PFSK-1 (cell line): ENCODE data around the gene CEACAM19.

Source experiments
- POLR2AphosphoS5 ChIP-seq: IDR thresholded peaks from 2 replicates; pipeline ENCODE4 v1.6.1; 2012; ENCODE audit warnings: low read depth, mild to moderate bottlenecking, control low read depth, low read length, moderate library complexity
- REST ChIP-seq, 2 experiments: IDR thresholded peaks; 2 replicates each; pipeline versions ENCODE4 v1.6.1 to v1.8.0; 2011 to 2012; ENCODE audit warnings: low read depth in 2 of 2, low read length in 2 of 2, control low read depth in 1 of 2, inconsistent platforms in 1 of 2, mild to moderate bottlenecking in 1 of 2, moderate library complexity in 1 of 2; ENCODE audit not compliant: insufficient read depth in 1 of 2
- SIN3A ChIP-seq: IDR thresholded peaks from 2 replicates; pipeline ENCODE4 v1.6.1; 2012; ENCODE audit warnings: mild to moderate bottlenecking, low read length, moderate library complexity, borderline replicate concordance; ENCODE audit not compliant: insufficient read depth
- TAF1 ChIP-seq: IDR thresholded peaks from 2 replicates; pipeline ENCODE4 v1.6.1; 2012; ENCODE audit warnings: low read length, control low read depth, borderline replicate concordance; ENCODE audit not compliant: insufficient read depth

DNA sequence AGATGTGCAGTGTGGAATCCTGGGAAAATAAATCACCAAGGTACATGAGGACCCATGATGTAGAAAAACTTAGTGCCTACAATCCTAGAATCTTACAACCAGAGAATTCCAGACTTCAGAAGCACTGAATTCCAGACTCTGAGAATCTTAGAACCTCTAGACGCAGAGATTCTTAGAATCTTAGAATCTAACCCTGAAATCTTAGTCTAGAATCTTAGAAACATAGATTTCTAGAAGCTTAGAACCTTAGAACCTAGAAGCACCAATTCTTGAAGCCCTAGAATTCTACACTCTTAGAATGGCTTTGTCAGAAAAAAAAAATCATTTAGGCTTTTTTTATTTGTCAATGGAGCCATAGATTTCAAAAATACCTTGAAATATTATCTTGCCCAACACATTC is 33.7 kb downstream of the CEACAM19 start:
- TF ChIP-seq TAF1, result no peak
- TF ChIP-seq REST (IDR thresholded peaks at IDR 0.05; ENCODE audit: insufficient read depth in 1 of 2, low read depth in 2 of 2, low read length in 2 of 2), result no peak
- no peak for TF ChIP-seq POLR2AphosphoS5
- TF ChIP-seq SIN3A, result no peak
